Neural cell (in vitro differentiated cells): ENCODE data around the gene PPM1H.
A peak's percentile ranks its signal among the peaks of the same experiment; 100 is the strongest.

ENCODE experiments used
- EP300 ChIP-seq: fragments of 450-650 bp; conservative IDR thresholded peaks from 2 replicates; pipeline ENCODE4 v1.6.1; 2014; ENCODE audit warnings: antibody characterized with exemption, mild to moderate bottlenecking, moderate library complexity; ENCODE audit not compliant: poor library complexity, severe bottlenecking
- POLR2AphosphoS5 ChIP-seq: IDR thresholded peaks from 2 replicates; pipeline ENCODE4 v1.6.1; 2012
- TF ChIP-seq, protein P1 (sequence below): fragments of 450-650 bp; IDR thresholded peaks from 2 replicates; pipeline ENCODE4 v1.5.1; 2014; ENCODE audit warnings: antibody characterized with exemption, mild to moderate bottlenecking, moderate library complexity; ENCODE audit not compliant: poor library complexity, severe bottlenecking

- TF ChIP-seq, protein P1, sequence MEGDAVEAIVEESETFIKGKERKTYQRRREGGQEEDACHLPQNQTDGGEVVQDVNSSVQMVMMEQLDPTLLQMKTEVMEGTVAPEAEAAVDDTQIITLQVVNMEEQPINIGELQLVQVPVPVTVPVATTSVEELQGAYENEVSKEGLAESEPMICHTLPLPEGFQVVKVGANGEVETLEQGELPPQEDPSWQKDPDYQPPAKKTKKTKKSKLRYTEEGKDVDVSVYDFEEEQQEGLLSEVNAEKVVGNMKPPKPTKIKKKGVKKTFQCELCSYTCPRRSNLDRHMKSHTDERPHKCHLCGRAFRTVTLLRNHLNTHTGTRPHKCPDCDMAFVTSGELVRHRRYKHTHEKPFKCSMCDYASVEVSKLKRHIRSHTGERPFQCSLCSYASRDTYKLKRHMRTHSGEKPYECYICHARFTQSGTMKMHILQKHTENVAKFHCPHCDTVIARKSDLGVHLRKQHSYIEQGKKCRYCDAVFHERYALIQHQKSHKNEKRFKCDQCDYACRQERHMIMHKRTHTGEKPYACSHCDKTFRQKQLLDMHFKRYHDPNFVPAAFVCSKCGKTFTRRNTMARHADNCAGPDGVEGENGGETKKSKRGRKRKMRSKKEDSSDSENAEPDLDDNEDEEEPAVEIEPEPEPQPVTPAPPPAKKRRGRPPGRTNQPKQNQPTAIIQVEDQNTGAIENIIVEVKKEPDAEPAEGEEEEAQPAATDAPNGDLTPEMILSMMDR: peak; percentile 88
- TF ChIP-seq EP300: peak; percentile 21
- peak; percentile 54 for TF ChIP-seq POLR2AphosphoS5
These were observed at the start of gene PPM1H for GRCh38 chr12:62934799-62935674.
